ENCODE results near the gene GALNS. TPM values are rescaled to one million over a fixed set of nuclear protein-coding genes. Genes with fewer than 3 reads are reported as not detected.

Gene GALNS
- total and polyA plus RNA-seq, 11 donors, result 10.7 to 22.7 (median 14.1) TPM

GRCh38 chr16:88839026-88839529, 17.7 kb downstream of the GALNS start:
- H3K4me3 ChIP-seq, result no peak overlapping the region
- DNase-seq (no peak), ATAC-seq (no peak)
- H3K36me3 ChIP-seq, result peaks cover 0 to 54% (median 27%) of the 10 kb centered on the region in 9 donors
- no peak overlapping the region for H3K27ac ChIP-seq
- intact Hi-C loops (cut with DNase I), result no loop called here
- 77 to 94% (median 90%) methylated on average over 16 to 39 of the region's 39 CpGs for WGBS, 4 donors
- no peaks in the 10 kb centered on the region for H3K9me3 ChIP-seq
- H3K27me3 ChIP-seq, result no peaks in the 10 kb centered on the region
- TF ChIP-seq POLR2A (IDR thresholded peaks at IDR 0.05), result no peak
- TF ChIP-seq, protein P1, sequence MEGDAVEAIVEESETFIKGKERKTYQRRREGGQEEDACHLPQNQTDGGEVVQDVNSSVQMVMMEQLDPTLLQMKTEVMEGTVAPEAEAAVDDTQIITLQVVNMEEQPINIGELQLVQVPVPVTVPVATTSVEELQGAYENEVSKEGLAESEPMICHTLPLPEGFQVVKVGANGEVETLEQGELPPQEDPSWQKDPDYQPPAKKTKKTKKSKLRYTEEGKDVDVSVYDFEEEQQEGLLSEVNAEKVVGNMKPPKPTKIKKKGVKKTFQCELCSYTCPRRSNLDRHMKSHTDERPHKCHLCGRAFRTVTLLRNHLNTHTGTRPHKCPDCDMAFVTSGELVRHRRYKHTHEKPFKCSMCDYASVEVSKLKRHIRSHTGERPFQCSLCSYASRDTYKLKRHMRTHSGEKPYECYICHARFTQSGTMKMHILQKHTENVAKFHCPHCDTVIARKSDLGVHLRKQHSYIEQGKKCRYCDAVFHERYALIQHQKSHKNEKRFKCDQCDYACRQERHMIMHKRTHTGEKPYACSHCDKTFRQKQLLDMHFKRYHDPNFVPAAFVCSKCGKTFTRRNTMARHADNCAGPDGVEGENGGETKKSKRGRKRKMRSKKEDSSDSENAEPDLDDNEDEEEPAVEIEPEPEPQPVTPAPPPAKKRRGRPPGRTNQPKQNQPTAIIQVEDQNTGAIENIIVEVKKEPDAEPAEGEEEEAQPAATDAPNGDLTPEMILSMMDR (IDR thresholded peaks at IDR 0.05), result peak in 7 of 12 donors; percentile 9 to 34 (median 18)
- H3K4me1 ChIP-seq, result no peaks in the 10 kb centered on the region

DNA sequence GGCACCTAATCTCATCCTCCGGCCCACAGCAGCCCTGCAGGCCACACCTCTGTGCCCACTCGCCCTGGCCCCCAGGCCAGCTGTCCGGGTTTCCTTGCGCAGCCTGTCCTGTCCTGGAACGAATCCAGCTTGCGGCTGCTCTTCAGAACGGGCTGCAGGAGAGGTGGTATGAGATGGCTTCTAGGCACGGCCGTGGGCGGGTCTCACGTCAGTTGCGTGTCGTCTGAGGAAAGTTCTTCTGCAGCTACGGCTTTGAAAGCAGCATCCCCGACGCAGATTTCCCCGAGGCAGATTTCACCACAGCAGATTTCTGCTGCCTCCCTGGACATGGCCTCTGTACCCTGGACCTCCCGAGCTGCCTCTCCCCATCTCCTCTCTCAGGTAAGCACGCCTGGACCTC, 18.2 kb downstream of the GALNS start:
- TF ChIP-seq, protein P1 (IDR thresholded peaks at IDR 0.05), result no peak
- TF ChIP-seq POLR2A (IDR thresholded peaks at IDR 0.05), result no peak
- H3K4me3 ChIP-seq, result no peak overlapping the region
- ATAC-seq (no peak), DNase-seq (no peak)
- no peaks in the 10 kb centered on the region for H3K4me1 ChIP-seq
- H3K27me3 ChIP-seq, result no peaks in the 10 kb centered on the region
- no peaks in the 10 kb centered on the region for H3K9me3 ChIP-seq
- H3K27ac ChIP-seq, result no peak overlapping the region
- peaks cover 0 to 54% (median 27%) of the 10 kb centered on the region in 9 donors for H3K36me3 ChIP-seq
- intact Hi-C loops (cut with DNase I), result no loop called here
- 90 to 93% (median 92%) methylated on average over 19 of the region's 19 CpGs for WGBS, 4 donors

DNA sequence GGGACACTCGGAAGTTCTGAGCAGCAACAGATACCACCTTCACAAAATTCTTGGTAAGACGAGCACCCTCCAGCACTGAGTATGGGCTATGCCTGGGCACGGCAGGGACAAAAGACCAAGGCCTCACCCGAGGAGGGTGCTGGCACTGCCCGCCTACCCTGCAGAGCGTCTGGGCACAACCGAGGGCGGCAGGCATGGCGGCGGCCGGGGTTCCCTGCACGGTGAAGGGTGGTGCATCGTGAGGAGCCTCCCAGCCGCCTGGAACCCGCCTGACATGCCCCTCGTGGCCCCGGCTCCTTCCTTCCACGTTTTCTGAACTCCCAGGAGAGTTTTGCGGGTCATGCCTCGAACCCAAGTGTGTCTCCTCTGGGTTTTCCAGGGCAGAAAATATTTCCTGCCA, 18.9 kb downstream of the GALNS start:
- Histone ChIP-seq H3K27me3 (no peaks in the 10 kb centered on the region), H3K9me3 (no peaks in the 10 kb centered on the region), H3K4me3 (no peak overlapping the region), H3K27ac (no peak overlapping the region), H3K36me3 (peaks cover 0 to 54% (median 26%) of the 10 kb centered on the region in 9 donors), H3K4me1 (no peaks in the 10 kb centered on the region)
- WGBS, 4 donors, result 89 to 97% (median 91%) methylated on average over 15 to 20 of the region's 20 CpGs
- DNase-seq, result no peak
- ATAC-seq, result no peak
- intact Hi-C loops (cut with DNase I), result no loop called here
- TF ChIP-seq, protein P1 (IDR thresholded peaks at IDR 0.05), result no peak
- TF ChIP-seq POLR2A (IDR thresholded peaks at IDR 0.05), result no peak

DNA sequence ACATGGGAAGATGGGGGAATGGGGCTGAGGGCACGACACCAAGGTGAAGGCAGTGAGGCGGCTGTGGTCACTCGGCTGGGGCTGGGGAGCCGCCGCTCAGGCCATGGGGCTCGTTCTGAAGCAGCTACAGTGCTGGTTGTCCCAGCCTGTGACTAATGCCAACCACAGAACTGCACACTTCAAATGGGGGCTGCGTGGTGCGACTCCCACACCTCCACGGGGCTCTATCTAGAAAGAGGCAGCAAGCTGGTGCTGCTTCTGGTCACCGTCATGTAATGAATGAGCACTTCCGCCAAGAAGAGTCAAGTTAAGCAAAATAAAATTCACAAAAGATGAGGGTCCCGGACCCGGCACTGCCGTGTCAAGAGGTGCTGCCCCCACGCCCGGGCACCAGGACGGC, 20.0 kb downstream of the GALNS start:
- TF ChIP-seq, protein P1 (IDR thresholded peaks at IDR 0.05), result no peak
- no peak for TF ChIP-seq POLR2A (IDR thresholded peaks at IDR 0.05)
- ATAC-seq, result no peak
- no peaks in the 10 kb centered on the region for H3K27me3 ChIP-seq
- no peak overlapping the region for H3K27ac ChIP-seq
- no peaks in the 10 kb centered on the region for H3K4me1 ChIP-seq
- peaks cover 0 to 47% (median 21%) of the 10 kb centered on the region in 9 donors for H3K36me3 ChIP-seq
- no peaks in the 10 kb centered on the region for H3K9me3 ChIP-seq
- no peak overlapping the region for H3K4me3 ChIP-seq
- WGBS, 4 donors, result 94 to 100% (median 97%) methylated on average over 10 to 17 of the region's 17 CpGs
- no peak for DNase-seq
- intact Hi-C loops (cut with DNase I), result no loop called here

All from heart left ventricle (tissue), 16 donors.